D721Med (cell line): Measurements from ENCODE around the gene VLDLR.

Experiments used
- DNase-seq: peaks from one replicate; pipeline ENCODE4 v3.0.0; 2011; ENCODE audit warnings: low spot score; ENCODE audit not compliant: insufficient read length
- FAIRE-seq: peaks from 2 replicates; lab custom pipeline; 2011; peaks lifted over from hg19 to GRCh38; lab: Jason Lieb, UNC
- TF ChIP-seq, protein P1 (sequence below): IDR thresholded peaks from 2 replicates; pipeline ENCODE4 v1.5.1; 2012; ENCODE audit warnings: mild to moderate bottlenecking, control low read depth; ENCODE audit not compliant: insufficient read depth; ENCODE audit errors: missing control alignments

VLDLR gene

DNA sequence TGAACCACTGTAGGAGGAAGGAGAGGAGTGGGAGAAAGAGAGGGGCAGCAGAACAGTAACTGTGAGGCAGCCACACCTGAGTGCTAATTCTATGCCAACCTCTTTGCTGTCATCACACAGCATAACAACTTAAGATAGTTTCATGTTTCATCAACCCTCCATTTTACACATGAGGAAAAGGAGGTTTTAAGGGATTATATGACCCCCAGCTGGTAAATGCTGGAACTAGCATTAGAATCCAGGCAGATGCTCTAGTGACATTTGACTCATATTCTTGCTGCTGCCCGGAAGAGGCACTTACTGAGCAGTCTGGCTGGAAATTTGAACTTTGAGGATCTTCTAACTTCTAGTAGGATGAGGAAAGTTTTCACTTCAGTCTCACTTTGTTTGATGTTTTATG lies 24.1 kb upstream of the VLDLR start:
- TF ChIP-seq, protein P1, sequence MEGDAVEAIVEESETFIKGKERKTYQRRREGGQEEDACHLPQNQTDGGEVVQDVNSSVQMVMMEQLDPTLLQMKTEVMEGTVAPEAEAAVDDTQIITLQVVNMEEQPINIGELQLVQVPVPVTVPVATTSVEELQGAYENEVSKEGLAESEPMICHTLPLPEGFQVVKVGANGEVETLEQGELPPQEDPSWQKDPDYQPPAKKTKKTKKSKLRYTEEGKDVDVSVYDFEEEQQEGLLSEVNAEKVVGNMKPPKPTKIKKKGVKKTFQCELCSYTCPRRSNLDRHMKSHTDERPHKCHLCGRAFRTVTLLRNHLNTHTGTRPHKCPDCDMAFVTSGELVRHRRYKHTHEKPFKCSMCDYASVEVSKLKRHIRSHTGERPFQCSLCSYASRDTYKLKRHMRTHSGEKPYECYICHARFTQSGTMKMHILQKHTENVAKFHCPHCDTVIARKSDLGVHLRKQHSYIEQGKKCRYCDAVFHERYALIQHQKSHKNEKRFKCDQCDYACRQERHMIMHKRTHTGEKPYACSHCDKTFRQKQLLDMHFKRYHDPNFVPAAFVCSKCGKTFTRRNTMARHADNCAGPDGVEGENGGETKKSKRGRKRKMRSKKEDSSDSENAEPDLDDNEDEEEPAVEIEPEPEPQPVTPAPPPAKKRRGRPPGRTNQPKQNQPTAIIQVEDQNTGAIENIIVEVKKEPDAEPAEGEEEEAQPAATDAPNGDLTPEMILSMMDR: no peak
- DNase-seq (no peak), FAIRE-seq (no peak)

DNA sequence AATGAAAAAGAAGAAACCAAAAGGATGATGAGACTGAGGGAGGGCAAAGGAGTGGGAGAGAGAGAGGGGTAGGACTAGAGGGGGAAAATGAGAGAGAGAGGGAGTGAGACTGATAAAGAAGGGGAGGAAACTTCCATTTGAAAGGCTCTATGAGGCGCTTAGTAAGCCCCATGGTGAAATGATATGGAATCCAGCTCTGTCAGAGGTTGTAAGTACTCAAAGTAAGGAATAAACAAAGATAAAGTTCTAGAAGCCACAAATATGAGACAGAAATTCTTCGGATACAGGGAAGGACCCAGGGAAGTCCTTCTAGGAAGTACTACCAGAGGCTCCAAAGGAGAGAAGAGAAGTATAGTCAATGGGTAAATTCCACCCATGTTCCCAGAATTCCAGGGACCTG lies 21.7 kb upstream of the VLDLR start:
- FAIRE-seq: no peak

DNA sequence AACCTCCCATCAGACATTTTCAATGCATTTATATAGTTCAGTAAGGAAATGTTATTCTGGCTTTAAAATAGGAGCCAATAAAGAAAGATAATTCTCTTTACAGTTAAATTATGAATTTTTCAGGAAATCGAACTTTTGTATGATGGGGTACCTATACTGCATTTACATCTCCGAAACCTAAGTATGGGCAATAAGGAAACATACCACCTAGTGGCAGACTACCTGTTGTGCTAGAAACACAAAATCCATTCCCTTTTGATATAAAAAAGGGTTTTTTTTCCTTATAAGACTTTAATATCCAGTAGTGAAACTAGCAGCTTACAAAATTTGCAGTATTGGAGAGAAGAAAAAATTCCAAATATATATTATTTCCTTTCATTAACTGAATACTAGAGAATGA lies 21.3 kb upstream of the VLDLR start:
- no peak for DNase-seq
- no peak for FAIRE-seq
- TF ChIP-seq, protein P1: no peak

More for the DNA sequence above, 21.7 kb upstream of the VLDLR start:
- DNase-seq: no peak
- TF ChIP-seq, protein P1: no peak

DNA sequence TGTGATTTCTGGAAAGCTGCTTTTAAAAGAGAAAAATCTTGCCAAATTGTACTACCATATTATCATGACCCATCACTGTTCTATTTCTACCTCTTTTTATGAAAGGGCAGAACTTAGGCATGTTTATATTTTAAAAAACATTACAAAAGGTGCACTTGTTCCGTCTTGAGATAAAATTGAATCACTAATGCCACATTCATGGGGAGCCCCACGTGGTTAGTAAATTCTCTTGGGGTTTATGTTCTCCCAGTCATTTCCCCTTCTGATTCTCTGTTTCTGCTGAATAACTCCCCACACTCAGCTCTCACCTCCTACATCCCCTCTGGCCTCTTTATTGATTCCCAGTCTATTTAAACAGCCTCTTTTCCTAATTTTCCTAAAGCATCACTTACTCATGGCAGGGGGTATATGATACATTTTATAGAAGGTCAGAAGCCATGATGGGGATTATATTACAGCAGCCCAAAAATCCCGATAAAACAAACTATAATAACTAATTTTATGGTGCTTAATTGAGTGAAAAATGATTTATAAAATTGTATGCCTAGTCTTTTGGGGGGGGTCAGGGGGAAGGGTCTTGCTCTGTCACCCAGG lies 19.7 kb upstream of the VLDLR start:
- FAIRE-seq (no peak), DNase-seq (no peak)
- TF ChIP-seq, protein P1: no peak

DNA sequence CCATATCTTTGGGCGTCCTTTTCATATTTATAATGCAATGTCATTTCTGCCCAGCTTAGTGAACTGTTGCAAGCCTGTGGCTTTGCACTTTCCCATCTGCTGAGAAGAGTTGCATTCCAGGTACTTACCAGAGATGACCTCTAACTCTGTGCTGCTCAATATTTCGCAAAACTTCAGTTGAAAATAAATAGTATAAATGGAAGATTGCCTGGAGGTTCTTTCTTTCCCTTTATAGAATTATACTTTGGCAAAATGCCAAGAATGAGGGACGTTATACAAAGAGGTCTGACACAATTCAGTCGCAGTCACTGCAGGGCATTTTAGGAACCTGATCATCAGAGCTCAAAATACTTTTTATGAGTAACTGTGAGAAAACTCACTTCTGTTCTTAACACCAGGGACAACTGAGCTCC lies 18.9 kb upstream of the VLDLR start:
- FAIRE-seq (no peak), DNase-seq (no peak)
- TF ChIP-seq, protein P1: no peak

DNA sequence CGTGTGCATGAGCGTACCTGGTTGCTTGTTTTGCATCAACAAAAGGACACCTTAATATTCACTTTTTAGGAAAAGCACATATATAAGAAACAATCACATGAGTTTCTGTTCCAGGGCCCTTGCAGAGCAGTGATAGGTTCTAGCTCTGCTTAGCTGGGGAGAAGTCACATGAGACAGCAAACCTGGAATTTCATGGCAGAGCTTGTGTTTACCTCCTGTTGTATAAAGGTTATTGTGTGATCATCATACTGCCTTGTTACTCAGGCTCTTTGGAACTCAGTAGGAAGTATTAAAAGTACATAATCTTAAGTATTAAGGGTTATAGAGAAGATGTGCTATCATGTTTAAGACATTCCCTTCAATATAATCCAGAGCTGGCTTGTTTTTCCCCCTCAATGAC lies 18.0 kb upstream of the VLDLR start:
- TF ChIP-seq, protein P1: no peak
- no peak for DNase-seq
- no peak for FAIRE-seq

DNA sequence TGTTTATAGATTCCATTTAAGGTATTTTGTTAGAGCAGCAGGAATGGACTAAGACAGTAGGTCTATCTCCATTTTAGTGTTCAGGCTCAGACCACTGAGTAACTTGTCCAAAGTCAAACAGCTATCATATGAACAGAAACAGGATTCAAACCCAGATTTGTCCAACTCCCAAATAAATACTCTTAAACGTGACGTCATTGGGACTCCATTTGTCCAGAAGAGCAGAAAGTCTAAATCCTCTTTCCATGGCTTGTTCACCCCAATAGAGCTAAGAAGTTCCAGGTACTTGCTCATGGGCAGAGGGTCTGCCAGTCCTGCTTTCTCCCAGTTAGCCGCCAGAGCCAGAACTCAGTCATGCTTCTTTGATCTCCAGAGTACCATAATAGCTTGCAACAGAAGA lies 16.3 kb upstream of the VLDLR start:
- no peak for FAIRE-seq
- TF ChIP-seq, protein P1: no peak
- no peak for DNase-seq
